ENCODE results near the gene TARDBP.
"Not testable (repeated sequence)": the region's sequence is repeated elsewhere in the genome, so short reads cannot be mapped to it uniquely, and the experiment has no call there.

The TARDBP gene

GRCh38 chr1:10992864-10993263, 19.6 kb upstream of the TARDBP start:
- DNase-seq (ENCODE audit: low spot score): no peak

GRCh38 chr1:10996100-10996499, 16.4 kb upstream of the TARDBP start:
- DNase-seq (ENCODE audit: low spot score): no peak

DNA sequence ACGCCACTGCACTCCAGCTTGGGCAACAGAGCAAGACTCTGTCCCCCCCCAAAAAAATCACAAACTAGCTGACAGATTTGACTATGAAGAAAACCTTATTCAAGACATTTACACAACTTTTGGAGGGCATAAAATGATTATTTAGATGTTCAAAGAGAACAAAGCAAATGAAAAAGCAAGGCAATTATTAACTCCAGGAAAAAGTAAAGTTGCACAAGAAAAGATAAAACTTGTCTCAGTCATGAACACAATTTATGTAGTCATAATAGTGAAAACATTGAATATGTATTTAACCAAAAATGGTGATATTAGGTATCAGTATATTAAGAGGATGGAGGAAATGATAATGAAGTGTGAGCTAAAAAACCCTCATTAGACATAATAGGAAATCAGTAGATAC, 11.9 kb upstream of the TARDBP start:
- DNase-seq (ENCODE audit: low spot score): no peak

DNA sequence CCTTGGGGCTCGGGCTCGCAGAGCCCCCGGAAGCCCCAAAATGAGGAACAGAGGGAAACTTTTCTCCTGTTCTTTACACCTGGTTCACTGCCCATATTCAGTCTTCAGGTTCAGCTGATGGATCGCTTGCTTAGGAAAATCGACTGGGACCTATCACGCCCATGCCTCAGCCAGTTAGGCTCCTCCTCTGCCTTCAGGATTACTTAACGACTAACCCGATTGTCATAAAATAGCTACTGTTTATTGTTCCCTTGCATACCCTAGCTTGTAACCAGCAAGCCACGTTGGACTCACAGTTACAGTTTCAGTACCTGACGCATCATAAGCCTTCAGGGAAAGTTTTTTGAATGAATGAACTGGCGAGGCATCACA, 692 bp downstream of the TARDBP start:
- DNase-seq (ENCODE audit: low spot score): no peak

DNA sequence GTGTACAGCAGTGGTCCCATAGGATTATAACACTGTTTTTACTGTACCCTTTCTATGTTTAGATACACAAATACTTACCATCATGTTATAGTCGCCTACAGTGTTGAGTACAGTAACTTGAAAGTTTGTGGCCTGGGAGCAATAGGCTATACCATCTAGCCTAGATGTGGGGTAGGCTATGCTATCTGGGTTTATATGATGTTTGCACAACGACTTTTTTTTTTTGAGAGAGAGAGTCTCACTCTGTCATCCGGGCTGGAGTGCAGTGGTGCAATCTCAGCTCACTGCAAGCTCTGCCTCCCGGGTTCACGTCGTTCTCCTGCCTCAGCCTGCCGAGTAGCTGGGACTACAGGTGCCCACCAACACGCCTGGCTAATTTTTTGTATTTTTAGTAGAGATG, 6.9 kb downstream of the TARDBP start:
- DNase-seq (ENCODE audit: low spot score): not testable (repeated sequence)

DNA sequence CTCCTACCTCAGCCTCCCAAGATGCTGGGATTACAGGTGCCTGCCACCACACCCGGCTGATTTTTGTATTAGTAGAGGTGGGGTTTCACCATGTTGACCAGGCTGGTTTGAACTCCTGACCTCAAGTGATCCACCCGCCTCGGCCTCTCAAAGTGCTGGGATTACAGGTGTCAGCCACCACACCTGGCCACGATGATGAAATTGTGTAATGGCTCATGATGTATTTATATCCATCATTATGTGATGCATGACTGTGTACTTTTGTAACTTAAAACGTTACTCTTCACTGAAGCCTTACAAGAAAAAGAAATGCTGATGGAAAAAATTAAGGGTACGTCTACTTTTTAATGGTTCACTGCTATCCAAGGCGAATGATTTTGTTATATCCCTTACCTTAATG, 7.5 kb downstream of the TARDBP start:
- DNase-seq (ENCODE audit: low spot score): no peak

DNA sequence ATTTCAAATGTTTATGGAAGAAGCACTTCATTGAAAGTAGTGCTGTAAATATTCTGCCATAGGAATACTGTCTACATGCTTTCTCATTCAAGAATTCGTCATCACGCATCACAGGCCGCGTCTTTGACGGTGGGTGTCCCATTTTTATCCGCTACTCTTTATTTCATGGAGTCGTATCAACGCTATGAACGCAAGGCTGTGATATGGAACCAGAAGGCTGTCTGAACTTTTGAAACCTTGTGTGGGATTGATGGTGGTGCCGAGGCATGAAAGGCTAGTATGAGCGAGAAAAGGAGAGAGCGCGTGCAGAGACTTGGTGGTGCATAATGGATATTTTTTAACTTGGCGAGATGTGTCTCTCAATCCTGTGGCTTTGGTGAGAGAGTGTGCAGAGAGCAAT, 10.7 kb downstream of the TARDBP start:
- no peak for DNase-seq (ENCODE audit: low spot score)

GRCh38 chr1:11024154-11024873, 11.9 kb downstream of the TARDBP start:
- no peak for DNase-seq (ENCODE audit: low spot score)

DNA sequence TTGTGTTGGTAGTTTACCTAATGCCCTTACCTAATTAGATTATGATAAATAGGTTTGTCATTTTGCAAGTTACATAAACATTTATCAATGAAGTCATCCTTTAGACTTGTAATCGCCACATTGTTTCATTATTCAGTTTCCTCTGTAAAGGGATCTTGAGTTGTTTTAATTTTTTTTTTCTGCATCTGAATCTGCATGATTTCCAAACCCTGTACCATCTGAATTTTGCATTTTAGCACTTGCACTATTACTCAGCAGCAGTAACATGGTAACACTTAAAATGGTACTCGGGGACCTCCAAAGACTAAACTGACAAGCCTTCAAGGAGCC, 12.4 kb downstream of the TARDBP start:
- DNase-seq (ENCODE audit: low spot score): no peak

DNA sequence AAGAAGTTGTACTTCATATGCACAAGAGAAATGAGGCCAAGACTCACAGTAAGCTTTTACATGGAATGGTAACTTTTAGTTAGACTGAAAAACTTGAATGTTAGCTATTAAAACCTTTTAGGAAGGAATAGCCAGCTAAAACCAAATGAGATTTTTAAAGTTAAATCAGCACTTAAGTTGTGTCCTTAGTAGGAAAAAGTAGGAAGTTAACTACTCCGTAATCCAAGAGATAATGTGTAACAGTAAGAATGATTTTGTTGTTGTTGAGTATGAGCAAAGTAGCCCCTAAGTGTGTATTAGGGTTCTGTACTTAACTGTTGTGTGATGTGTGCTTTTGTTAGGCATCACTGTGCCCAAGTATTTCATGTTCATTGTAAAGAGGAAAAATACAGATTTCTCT, 13.2 kb downstream of the TARDBP start:
- DNase-seq (ENCODE audit: low spot score): no peak

- no peak for DNase-seq (ENCODE audit: low spot score)
Measured at GRCh38 chr1:11026052-11026451, 13.6 kb downstream of the TARDBP start.

DNA sequence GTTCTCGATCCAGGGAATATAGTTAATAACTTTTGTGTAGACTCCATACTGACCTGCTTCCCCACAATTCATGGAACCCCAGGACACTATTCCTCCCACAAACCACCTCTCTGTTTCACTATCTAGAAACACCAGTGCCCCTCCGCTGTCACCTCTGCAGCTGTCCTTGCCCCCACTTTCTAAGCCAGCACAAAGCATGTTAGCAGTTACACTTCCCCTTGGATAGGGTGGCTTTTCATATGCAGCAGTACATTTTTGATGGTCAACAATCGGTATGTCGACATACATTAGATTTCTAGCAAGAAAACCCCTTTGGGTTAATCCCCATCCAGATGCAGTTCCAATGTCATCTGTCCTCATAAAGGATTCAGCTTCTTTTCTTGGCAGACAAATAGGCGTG, 14.4 kb downstream of the TARDBP start:
- DNase-seq (ENCODE audit: low spot score): no peak

GRCh38 chr1:11027316-11027715, 14.9 kb downstream of the TARDBP start:
- no peak for DNase-seq (ENCODE audit: low spot score)

- no peak for DNase-seq (ENCODE audit: low spot score)
Measured at GRCh38 chr1:11028018-11028417, 15.6 kb downstream of the TARDBP start.

- DNase-seq (ENCODE audit: low spot score): no peak
Measured at GRCh38 chr1:11030865-11031264, 18.4 kb downstream of the TARDBP start.

DNA sequence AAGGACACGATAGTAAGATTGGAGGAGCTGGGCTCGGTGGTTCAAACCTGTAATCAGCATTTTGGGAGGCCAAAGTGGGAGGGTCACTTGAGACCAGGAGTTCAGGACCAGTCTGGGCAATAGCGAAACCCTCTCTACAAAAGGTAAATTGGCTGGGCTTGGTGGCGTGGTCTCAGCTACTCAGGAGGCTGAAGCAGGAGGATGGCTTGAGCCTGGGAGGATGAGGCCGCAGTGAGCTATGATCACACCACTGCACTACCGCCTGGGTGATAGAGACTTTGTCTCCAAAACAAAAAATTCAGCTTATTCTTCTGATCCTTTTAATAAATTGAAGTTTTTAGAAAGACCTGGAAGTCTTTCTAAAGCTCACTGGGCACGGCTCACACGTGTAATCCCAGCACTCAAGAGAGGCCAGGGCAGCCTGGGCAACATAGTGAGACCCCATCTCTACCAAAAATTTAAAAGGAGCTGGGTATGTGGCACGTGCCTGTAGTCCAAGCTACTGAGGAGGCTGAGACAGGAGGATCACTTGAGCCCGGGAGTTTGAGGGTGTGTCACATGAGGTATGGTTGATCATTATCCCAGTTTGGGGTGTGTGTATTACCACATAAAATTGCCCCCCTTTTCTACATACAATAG, 19.3 kb downstream of the TARDBP start:
- DNase-seq (ENCODE audit: low spot score): no peak

- DNase-seq (ENCODE audit: low spot score): not testable (repeated sequence)
Measured at GRCh38 chr1:11037019-11037739, 24.7 kb downstream of the TARDBP start.

DNA sequence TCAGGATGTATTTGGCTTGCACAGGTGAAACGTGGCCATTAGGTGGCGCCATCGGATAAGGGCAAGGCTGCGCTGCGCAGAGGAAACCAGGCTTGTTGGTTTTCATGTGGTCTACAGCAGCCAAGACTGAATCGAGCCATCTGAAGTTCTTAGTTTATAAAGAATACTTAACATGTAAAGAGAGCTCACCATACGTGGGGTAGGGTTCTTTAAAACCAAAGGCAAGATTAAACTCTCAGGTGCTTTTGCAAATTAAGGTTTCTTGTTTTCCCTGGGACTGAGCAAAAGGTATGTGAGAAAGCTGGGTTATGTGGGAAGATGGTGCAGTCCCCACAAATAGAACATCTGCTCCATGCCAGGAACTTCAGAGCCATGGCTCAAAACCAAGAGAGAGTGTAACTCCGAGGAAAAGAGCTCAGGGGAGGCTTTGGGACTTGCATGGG, 25.3 kb downstream of the TARDBP start:
- peak; percentile 91 for DNase-seq (ENCODE audit: low spot score)

GRCh38 chr1:11039351-11040104, 27.1 kb downstream of the TARDBP start:
- no peak for DNase-seq (ENCODE audit: low spot score)

GRCh38 chr1:11040105-11040429, 27.6 kb downstream of the TARDBP start:
- DNase-seq (ENCODE audit: low spot score): not testable (repeated sequence)

DNA sequence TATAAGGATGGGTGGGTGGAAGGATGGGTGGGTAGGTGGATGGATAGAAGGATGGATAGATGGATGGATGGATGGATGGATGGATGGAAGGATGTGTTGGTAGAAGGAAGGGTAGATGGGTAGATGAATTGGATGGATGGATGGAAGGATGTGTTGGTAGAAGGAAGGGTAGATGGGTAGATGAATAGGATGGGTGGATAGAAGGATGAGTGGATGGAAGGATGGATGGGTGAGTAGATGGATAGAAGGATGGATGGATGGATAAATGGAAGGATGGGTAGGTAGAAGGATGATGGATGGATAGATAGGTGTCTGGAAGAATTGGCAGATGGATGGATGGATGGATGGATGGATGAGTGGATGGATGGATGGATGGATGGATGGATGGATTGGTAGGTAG, 28.6 kb downstream of the TARDBP start:
- DNase-seq (ENCODE audit: low spot score): no peak

- DNase-seq (ENCODE audit: low spot score): no peak
Measured at GRCh38 chr1:11042065-11042464, 29.6 kb downstream of the TARDBP start.

Data from AG08395 (cell line).